OCI-LY3 (cell line): Measurements from ENCODE around the gene PLCL1.

Experiments used
- H2AFZ ChIP-seq: fragments of 200-600, 300-600 bp; shearing (Covaris generic); 2 replicates; pipeline ENCODE4 v1.6.0; 2014; ENCODE audit warnings: antibody characterized with exemption, low read depth, low read length
- H3K27ac ChIP-seq: fragments of 200-600, 300-600 bp; sonication (generic); 2 replicates; pipeline ENCODE4 v1.5.1; 2014; ENCODE audit warnings: mild to moderate bottlenecking, low read length, moderate library complexity, mixed read lengths
- H3K27me3 ChIP-seq: fragments of 200-600, 300-600 bp; sonication (generic); 2 replicates; pipeline ENCODE4 v1.6.1; 2014; ENCODE audit warnings: low read depth, low read length, mixed read lengths
- H3K36me3 ChIP-seq: fragments of 200-600, 300-600 bp; sonication (generic); replicated peaks from 2 replicates; pipeline ENCODE3; 2014; ENCODE audit warnings: low read depth, low read length, mixed read lengths
- H3K4me1 ChIP-seq: fragments of 300-600, 200-600 bp; sonication (generic); 2 replicates; pipeline ENCODE4 v1.6.1; 2014; ENCODE audit warnings: low read length, mixed read lengths
- H3K4me2 ChIP-seq: fragments of 200-600, 300-600 bp; sonication (generic); 2 replicates; pipeline ENCODE4 v1.6.1; 2014; ENCODE audit warnings: low read length, mixed read lengths
- H3K4me3 ChIP-seq: fragments of 300-600, 200-600 bp; sonication (generic); 2 replicates; pipeline ENCODE4 v1.5.1; 2014; ENCODE audit warnings: antibody characterized with exemption, mild to moderate bottlenecking, low read length, moderate library complexity
- H3K79me2 ChIP-seq: fragments of 300-600, 200-600 bp; shearing (Covaris generic); 2 replicates; pipeline ENCODE4 v1.6.1; 2014; ENCODE audit warnings: mild to moderate bottlenecking, low read length, mixed read lengths
- H3K9ac ChIP-seq: fragments of 300-600, 200-600 bp; shearing (Covaris generic); 2 replicates; pipeline ENCODE4 v1.6.0; 2014; ENCODE audit warnings: mild to moderate bottlenecking, low read length, moderate library complexity
- H3K9me3 ChIP-seq: fragments of 200-600, 300-600 bp; shearing (Covaris generic); 2 replicates; pipeline ENCODE4 v1.6.1; 2014; ENCODE audit warnings: low read length, mixed read lengths; ENCODE audit not compliant: insufficient read depth
- H4K20me1 ChIP-seq: fragments of 200-600, 300-600 bp; sonication (generic); 2 replicates; pipeline ENCODE4 v1.6.1; 2016; ENCODE audit warnings: low read length, mixed read lengths; ENCODE audit not compliant: insufficient read depth
- CTCF ChIP-seq: fragments of 200-600, 300-600 bp; sonication (generic); IDR thresholded peaks from 2 replicates; pipeline ENCODE4 v1.5.1; 2014; ENCODE audit warnings: antibody characterized with exemption, low read length, low read depth
- EZH2phosphoT487 ChIP-seq: fragments of 200-600 bp; shearing (Covaris generic); IDR thresholded peaks from 2 replicates; pipeline ENCODE4 v1.6.1; 2018; ENCODE audit warnings: antibody characterized with exemption, mixed run types, low read depth

PLCL1 gene

GRCh38 chr2:197853549-197853948 is 49.2 kb downstream of the PLCL1 start:
- no peak overlapping the region for H3K4me2 ChIP-seq
- no peak overlapping the region for H3K4me3 ChIP-seq
- no peak for TF ChIP-seq EZH2phosphoT487
- TF ChIP-seq CTCF, result no peak
- no peak overlapping the region for H3K9ac ChIP-seq
- H3K27me3 ChIP-seq, result peaks cover 17% of the 10 kb centered on the region; the same call in 1 of the 2 replicates
- H4K20me1 ChIP-seq, result no peaks in the 10 kb centered on the region
- no peaks in the 10 kb centered on the region for H3K9me3 ChIP-seq
- no peaks in the 10 kb centered on the region for H3K36me3 ChIP-seq
- no peaks in the 10 kb centered on the region for H3K79me2 ChIP-seq
- no peak overlapping the region for H2AFZ ChIP-seq
- no peak overlapping the region for H3K27ac ChIP-seq
- H3K4me1 ChIP-seq, result no peaks in the 10 kb centered on the region

- H4K20me1 ChIP-seq, result no peaks in the 10 kb centered on the region
- no peak overlapping the region for H3K4me2 ChIP-seq
- TF ChIP-seq CTCF (no peak), EZH2phosphoT487 (no peak)
- H3K9ac ChIP-seq, result no peak overlapping the region
- no peak overlapping the region for H3K27ac ChIP-seq
- H3K36me3 ChIP-seq, result no peaks in the 10 kb centered on the region
- H3K79me2 ChIP-seq, result no peaks in the 10 kb centered on the region
- H3K4me3 ChIP-seq, result no peak overlapping the region
- no peaks in the 10 kb centered on the region for H3K4me1 ChIP-seq
- no peaks in the 10 kb centered on the region for H3K27me3 ChIP-seq
- H2AFZ ChIP-seq, result no peak overlapping the region
- H3K9me3 ChIP-seq, result no peaks in the 10 kb centered on the region
These were observed 53.2 kb downstream of the PLCL1 start for GRCh38 chr2:197857476-197858107.

GRCh38 chr2:197858607-197859140 is 54.3 kb downstream of the PLCL1 start:
- H4K20me1 ChIP-seq, result no peaks in the 10 kb centered on the region
- no peak for TF ChIP-seq EZH2phosphoT487
- TF ChIP-seq CTCF, result no peak
- no peaks in the 10 kb centered on the region for H3K27me3 ChIP-seq
- no peak overlapping the region for H3K4me2 ChIP-seq
- no peak overlapping the region for H3K4me3 ChIP-seq
- H2AFZ ChIP-seq, result no peak overlapping the region
- no peaks in the 10 kb centered on the region for H3K36me3 ChIP-seq
- H3K27ac ChIP-seq, result no peak overlapping the region
- H3K9me3 ChIP-seq, result no peaks in the 10 kb centered on the region
- H3K79me2 ChIP-seq, result no peaks in the 10 kb centered on the region
- H3K9ac ChIP-seq, result no peak overlapping the region
- H3K4me1 ChIP-seq, result no peaks in the 10 kb centered on the region

GRCh38 chr2:197862246-197862955 is 58.0 kb downstream of the PLCL1 start:
- H3K36me3 ChIP-seq, result no peaks in the 10 kb centered on the region
- H3K27me3 ChIP-seq, result no peaks in the 10 kb centered on the region
- H2AFZ ChIP-seq, result no peak overlapping the region
- H3K9ac ChIP-seq, result no peak overlapping the region
- no peaks in the 10 kb centered on the region for H3K79me2 ChIP-seq
- no peak overlapping the region for H3K27ac ChIP-seq
- TF ChIP-seq CTCF, result no peak
- TF ChIP-seq EZH2phosphoT487, result no peak
- no peak overlapping the region for H3K4me2 ChIP-seq
- no peaks in the 10 kb centered on the region for H3K4me1 ChIP-seq
- H3K9me3 ChIP-seq, result no peaks in the 10 kb centered on the region
- H4K20me1 ChIP-seq, result no peaks in the 10 kb centered on the region
- H3K4me3 ChIP-seq, result no peak overlapping the region
